CD14-positive monocyte (primary cell): ENCODE data around the gene ACSF2. TPM values are rescaled to one million over a fixed set of nuclear protein-coding genes. Genes with fewer than 3 reads are reported as not detected.

ENCODE experiments used
- DNase-seq, 3 donors: peaks; one replicate each; pipeline ENCODE4 v3.0.0-alpha.2; 2011 to 2022
- H2AFZ ChIP-seq: 2 replicates; pipeline ENCODE4 v1.6.0; 2012; ENCODE audit warnings: mild to moderate bottlenecking, low read depth, low read length, inconsistent platforms; ENCODE audit not compliant: insufficient read depth, poor library complexity, severe bottlenecking
- H3K27ac ChIP-seq, 2 donors: 1 replicate in 1 of 2; 2 replicates in 1 of 2; pipeline ENCODE4 v1.5.1; 2012 to 2013; ENCODE audit warnings: low read length in 2 of 2, control low read depth in 1 of 2, inconsistent platforms in 1 of 2, low read depth in 1 of 2, mild to moderate bottlenecking in 1 of 2
- H3K27me3 ChIP-seq, 2 donors: one replicate each; pipeline versions ENCODE4 v1.6.0 to v1.6.1; 2011 to 2013; ENCODE audit warnings: low read length in 2 of 2; ENCODE audit not compliant: control insufficient read depth in 2 of 2, insufficient read depth in 2 of 2
- H3K36me3 ChIP-seq, 2 donors: replicated peaks in 1 of 2; 1 replicate in 1 of 2; 2 replicates in 1 of 2; pipeline versions ENCODE4 v1.5.1 to v1.6.1; 2012 to 2013; ENCODE audit warnings: low read length in 2 of 2, control low read depth in 1 of 2, inconsistent platforms in 1 of 2, mild to moderate bottlenecking in 1 of 2; ENCODE audit not compliant: insufficient read depth in 2 of 2, control insufficient read depth in 1 of 2
- H3K4me1 ChIP-seq, 2 donors: 1 replicate in 1 of 2; 2 replicates in 1 of 2; pipeline versions ENCODE4 v1.5.1 to v1.6.1; 2012 to 2013; ENCODE audit warnings: low read length in 2 of 2, control low read depth in 1 of 2, inconsistent platforms in 1 of 2, mild to moderate bottlenecking in 1 of 2, moderate library complexity in 1 of 2; ENCODE audit not compliant: insufficient read depth in 2 of 2, control insufficient read depth in 1 of 2
- H3K4me2 ChIP-seq: replicated peaks from 2 replicates; pipeline ENCODE3; 2012; ENCODE audit warnings: low read length, moderate library complexity, mild to moderate bottlenecking; ENCODE audit not compliant: poor library complexity, severe bottlenecking; ENCODE audit errors: extremely low read depth
- H3K4me3 ChIP-seq, 3 experiments: fragments of 200-600 bp in 1 of 3; sonication (generic) in 1 of 3; replicated peaks in 1 of 3; 1 replicate in 2 of 3; 2 replicates in 1 of 3; pipeline ENCODE4 v1.5.1; 2011 to 2013; ENCODE audit warnings: low read length in 3 of 3, mild to moderate bottlenecking in 3 of 3, control low read depth in 2 of 3, low read depth in 2 of 3, inconsistent platforms in 1 of 3, moderate library complexity in 1 of 3
- H3K79me2 ChIP-seq: 2 replicates; pipeline ENCODE4 v1.6.0; 2012; ENCODE audit warnings: mild to moderate bottlenecking, control low read depth, inconsistent platforms, low read length, moderate library complexity; ENCODE audit not compliant: insufficient read depth
- H3K9ac ChIP-seq: 2 replicates; pipeline ENCODE4 v1.6.0; 2017; ENCODE audit warnings: low read length, mild to moderate bottlenecking; ENCODE audit not compliant: insufficient read depth, poor library complexity, severe bottlenecking
- H3K9me3 ChIP-seq, 2 donors: replicated peaks in 1 of 2; 1 replicate in 1 of 2; 2 replicates in 1 of 2; pipeline versions ENCODE4 v1.5.1 to v1.6.1; 2012 to 2013; ENCODE audit warnings: low read length in 2 of 2, control low read depth in 1 of 2; ENCODE audit not compliant: control insufficient read depth in 1 of 2, insufficient read depth in 1 of 2
- H4K20me1 ChIP-seq: 2 replicates; pipeline ENCODE4 v1.6.0; 2012; ENCODE audit warnings: mild to moderate bottlenecking, low read length, control low read depth, moderate library complexity; ENCODE audit not compliant: insufficient read depth
- H3K27ac Mint-ChIP-seq, 7 donors: one replicate each; pipeline ENCODE4 v1.8.0; 2020; ENCODE audit warnings: mild to moderate bottlenecking in 7 of 7, mixed read lengths in 7 of 7, moderate library complexity in 6 of 7, inconsistent platforms in 2 of 7
- H3K27me3 Mint-ChIP-seq, 3 donors: one replicate each; pipeline ENCODE4 v1.8.0; 2021 to 2022; ENCODE audit warnings: low read depth in 3 of 3, mild to moderate bottlenecking in 3 of 3, mixed read lengths in 3 of 3, moderate library complexity in 3 of 3, inconsistent platforms in 1 of 3
- H3K36me3 Mint-ChIP-seq, 2 donors: one replicate each; pipeline ENCODE4 v1.8.0; 2020; ENCODE audit warnings: mixed read lengths in 2 of 2, inconsistent platforms in 1 of 2, mild to moderate bottlenecking in 1 of 2
- H3K4me1 Mint-ChIP-seq: one replicate; pipeline ENCODE4 v1.8.0; 2020; ENCODE audit warnings: mild to moderate bottlenecking, mixed read lengths
- H3K4me3 Mint-ChIP-seq, 2 donors: one replicate each; pipeline ENCODE4 v1.8.0; 2020; ENCODE audit warnings: mild to moderate bottlenecking in 2 of 2, mixed read lengths in 2 of 2, moderate library complexity in 1 of 2
- H3K9me3 Mint-ChIP-seq, 7 donors: one replicate each; pipeline ENCODE4 v1.8.0; 2020 to 2022; ENCODE audit warnings: mixed read lengths in 7 of 7, mild to moderate bottlenecking in 6 of 7, moderate library complexity in 6 of 7, inconsistent platforms in 2 of 7
- CTCF ChIP-seq: fragments of 200-600 bp; IDR thresholded peaks from one replicate; pipeline ENCODE4 v1.8.0; 2022; ENCODE audit warnings: antibody characterized with exemption, mild to moderate bottlenecking
- WGBS: methylation state at CpG from one replicate; pipeline ENCODE4 v1.1.5; 2013; ENCODE audit warnings: missing lambda C conversion rate; ENCODE audit not compliant: insufficient coverage; 5-methylcytosine and 5-hydroxymethylcytosine counted together
- intact Hi-C, 2 donors: fragments of 100-400 bp; cut with micrococcal nuclease; formaldehyde crosslinking; loops; one replicate each; pipeline versions ENCODE4 v1.15.0 to v1.15.1; 2023
- polyA plus RNA-seq, 3 donors: library from polyadenylated mRNA; depleted of rRNA in 1 of 3; unstranded in 2 of 3; stranded (reverse) in 1 of 3; fragments of 300-500 nt in 2 of 3; fragments of >200 nt in 1 of 3; fragmentation: Illumina TruSeq in 2 of 3; gene quantifications; 1 replicate in 2 of 3; 2 replicates in 1 of 3; pipeline ENCODE4 v1.2.3, GENCODE V29; 2012 to 2021

ACSF2 gene
- polyA plus RNA-seq, 3 donors, result 2.8 to 24.4 (median 5.5) TPM

- Histone ChIP-seq H3K9ac (no peak overlapping the region), H3K27me3 (no peaks in the 10 kb centered on the region), H3K4me2 (no peak overlapping the region), H4K20me1 (no peaks in the 10 kb centered on the region), H3K4me1 (no peaks in the 10 kb centered on the region), H3K36me3 (no peaks in the 10 kb centered on the region), H3K9me3 (no peaks in the 10 kb centered on the region), H3K27ac (no peak overlapping the region), H3K4me3 (no peak overlapping the region), H2AFZ (no peak overlapping the region), H3K79me2 (no peaks in the 10 kb centered on the region)
- TF ChIP-seq CTCF, result no peak
- Mint-ChIP-seq H3K9me3 (no peaks in the 10 kb centered on the region), H3K4me3 (no peak overlapping the region), H3K27ac (no peak overlapping the region), H3K36me3 (peaks cover 0 to 9% of the 10 kb centered on the region in 2 donors), H3K27me3 (peaks cover 0 to 5% (median 2%) of the 10 kb centered on the region in 3 donors), H3K4me1 (peaks cover 4% of the 10 kb centered on the region)
- no peak for DNase-seq
- intact Hi-C loops, result no loop called here
- 93% methylated on average over 5 of the region's 16 CpGs for WGBS
Observed at GRCh38 chr17:50458701-50459676, 33.0 kb downstream of the ACSF2 start.

DNA sequence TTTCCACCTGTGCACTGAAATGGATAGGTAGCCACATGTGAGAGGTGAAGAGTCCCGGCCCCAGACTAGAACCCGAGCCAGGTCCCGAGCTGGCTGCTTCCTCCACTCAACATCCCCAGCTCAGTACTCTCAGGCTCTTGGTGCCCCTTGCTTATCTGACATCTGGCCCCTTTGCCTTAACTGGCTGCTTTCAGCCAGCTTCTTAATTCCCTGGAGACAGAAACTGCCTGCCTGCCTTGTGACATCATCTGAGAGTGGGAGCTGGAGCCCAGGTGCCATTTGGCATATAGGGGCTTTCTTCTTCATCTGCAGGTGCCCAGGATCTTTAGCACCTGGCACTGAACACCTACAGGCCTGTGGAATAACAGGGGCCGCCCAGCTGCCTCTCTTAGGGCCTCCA is 33.7 kb downstream of the ACSF2 start:
- Histone ChIP-seq H2AFZ (no peak overlapping the region), H3K9me3 (no peaks in the 10 kb centered on the region), H3K36me3 (no peaks in the 10 kb centered on the region), H3K27ac (no peak overlapping the region), H3K79me2 (no peaks in the 10 kb centered on the region), H3K4me2 (no peak overlapping the region), H3K4me3 (no peak overlapping the region), H3K9ac (no peak overlapping the region), H3K27me3 (no peaks in the 10 kb centered on the region), H3K4me1 (no peaks in the 10 kb centered on the region), H4K20me1 (no peaks in the 10 kb centered on the region)
- 100% methylated on average over 1 of the region's 4 CpGs for WGBS
- no peak for DNase-seq
- Mint-ChIP-seq H3K27me3 (peaks cover 1 to 7% (median 2%) of the 10 kb centered on the region in 3 donors), H3K4me3 (no peak overlapping the region), H3K9me3 (no peaks in the 10 kb centered on the region), H3K4me1 (peaks cover 4% of the 10 kb centered on the region), H3K27ac (no peak overlapping the region), H3K36me3 (peaks cover 0 to 6% of the 10 kb centered on the region in 2 donors)
- TF ChIP-seq CTCF, result no peak
- intact Hi-C loops, result no loop called here
